K562 (cell line): ENCODE measurements around the gene PPP1CB. TPM values are rescaled to one million over a fixed set of nuclear protein-coding genes. Genes with fewer than 3 reads are reported as not detected.

Source experiments
- RFX1 ChIP-seq: fragments of 450-650 bp; IDR thresholded peaks from 2 replicates; pipeline ENCODE4 v1.6.1; 2016; ENCODE audit warnings: mild to moderate bottlenecking, moderate library complexity
- polyA plus RNA-seq, 8 experiments: library from polyadenylated mRNA; depleted of rRNA in 4 of 8; stranded (reverse) in 5 of 8; unstranded in 3 of 8; fragments of >200 nt; fragmentation: Nextera tagmentation in 2 of 8; fragmentation: Illumina TruSeq in 1 of 8; extraction: Ambion mirVana in 2 of 8; extraction: Trizol in 1 of 8; gene quantifications; 2 replicates each; pipeline versions ENCODE4 v1.2.1 to v1.2.3, GENCODE V29; 2011 to 2014; ENCODE audit warnings: inconsistent platforms in 1 of 8, missing spikeins in 1 of 8
- total RNA-seq, 7 experiments: library from RNA; depleted of rRNA in 6 of 7; stranded (reverse); fragments of >200 nt in 6 of 7; fragmentation: Illumina TruSeq in 2 of 7; extraction: Trizol in 2 of 7; gene quantifications; 2 replicates each; pipeline versions ENCODE4 v1.2.1 to v1.2.3, GENCODE V29; 2011 to 2021; ENCODE audit warnings: low replicate concordance in 1 of 7
- TF ChIP-seq, protein P1 (sequence below), 2 experiments: fragments of 150-350 bp in 1 of 2; IDR thresholded peaks; 2 replicates each; pipeline ENCODE4 v1.6.1; 2012 to 2016; ENCODE audit warnings: low read depth in 2 of 2, low read length in 2 of 2, mild to moderate bottlenecking in 1 of 2, moderate library complexity in 1 of 2
- TF ChIP-seq, protein P2 (sequence below): sonication (generic); formaldehyde crosslinking; IDR thresholded peaks from 2 replicates; pipeline ENCODE4 v1.8.1; 2023; ENCODE audit warnings: mild to moderate bottlenecking, missing genetic modification reagents

PPP1CB gene
- total and polyA plus RNA-seq, 9 of the 15 experiments (the other 6 are each of a cell fraction or from before 2014, with no cell fraction given), result 25.6 to 118 (median 58.9) TPM

DNA sequence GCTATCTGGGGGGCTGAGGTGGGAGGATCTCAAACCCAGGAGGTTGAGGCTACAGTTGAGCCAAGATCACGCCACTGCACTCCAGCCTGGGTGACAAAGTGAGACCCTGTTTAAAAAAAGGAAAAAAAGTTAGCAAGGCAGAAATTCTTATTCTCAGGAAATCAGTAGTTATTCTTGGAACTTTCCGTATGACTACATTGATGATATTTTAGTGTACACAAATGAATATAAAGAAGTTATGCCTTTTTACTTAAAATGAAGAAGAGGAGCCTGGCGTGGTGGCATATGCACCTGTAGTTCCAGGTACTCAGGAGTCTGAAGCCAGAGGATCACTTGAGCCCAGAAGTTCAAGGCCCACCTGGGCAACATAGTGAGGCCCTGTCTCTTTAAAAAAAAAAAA, 66.4 kb downstream of the PPP1CB start (continued):
- TF ChIP-seq, protein P1, sequence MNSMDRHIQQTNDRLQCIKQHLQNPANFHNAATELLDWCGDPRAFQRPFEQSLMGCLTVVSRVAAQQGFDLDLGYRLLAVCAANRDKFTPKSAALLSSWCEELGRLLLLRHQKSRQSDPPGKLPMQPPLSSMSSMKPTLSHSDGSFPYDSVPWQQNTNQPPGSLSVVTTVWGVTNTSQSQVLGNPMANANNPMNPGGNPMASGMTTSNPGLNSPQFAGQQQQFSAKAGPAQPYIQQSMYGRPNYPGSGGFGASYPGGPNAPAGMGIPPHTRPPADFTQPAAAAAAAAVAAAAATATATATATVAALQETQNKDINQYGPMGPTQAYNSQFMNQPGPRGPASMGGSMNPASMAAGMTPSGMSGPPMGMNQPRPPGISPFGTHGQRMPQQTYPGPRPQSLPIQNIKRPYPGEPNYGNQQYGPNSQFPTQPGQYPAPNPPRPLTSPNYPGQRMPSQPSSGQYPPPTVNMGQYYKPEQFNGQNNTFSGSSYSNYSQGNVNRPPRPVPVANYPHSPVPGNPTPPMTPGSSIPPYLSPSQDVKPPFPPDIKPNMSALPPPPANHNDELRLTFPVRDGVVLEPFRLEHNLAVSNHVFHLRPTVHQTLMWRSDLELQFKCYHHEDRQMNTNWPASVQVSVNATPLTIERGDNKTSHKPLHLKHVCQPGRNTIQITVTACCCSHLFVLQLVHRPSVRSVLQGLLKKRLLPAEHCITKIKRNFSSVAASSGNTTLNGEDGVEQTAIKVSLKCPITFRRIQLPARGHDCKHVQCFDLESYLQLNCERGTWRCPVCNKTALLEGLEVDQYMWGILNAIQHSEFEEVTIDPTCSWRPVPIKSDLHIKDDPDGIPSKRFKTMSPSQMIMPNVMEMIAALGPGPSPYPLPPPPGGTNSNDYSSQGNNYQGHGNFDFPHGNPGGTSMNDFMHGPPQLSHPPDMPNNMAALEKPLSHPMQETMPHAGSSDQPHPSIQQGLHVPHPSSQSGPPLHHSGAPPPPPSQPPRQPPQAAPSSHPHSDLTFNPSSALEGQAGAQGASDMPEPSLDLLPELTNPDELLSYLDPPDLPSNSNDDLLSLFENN (IDR thresholded peaks at IDR 0.05; ENCODE audit: low read depth in 2 of 2, low read length in 2 of 2), result no peak
- no peak for TF ChIP-seq RFX1
- TF ChIP-seq, protein P2, sequence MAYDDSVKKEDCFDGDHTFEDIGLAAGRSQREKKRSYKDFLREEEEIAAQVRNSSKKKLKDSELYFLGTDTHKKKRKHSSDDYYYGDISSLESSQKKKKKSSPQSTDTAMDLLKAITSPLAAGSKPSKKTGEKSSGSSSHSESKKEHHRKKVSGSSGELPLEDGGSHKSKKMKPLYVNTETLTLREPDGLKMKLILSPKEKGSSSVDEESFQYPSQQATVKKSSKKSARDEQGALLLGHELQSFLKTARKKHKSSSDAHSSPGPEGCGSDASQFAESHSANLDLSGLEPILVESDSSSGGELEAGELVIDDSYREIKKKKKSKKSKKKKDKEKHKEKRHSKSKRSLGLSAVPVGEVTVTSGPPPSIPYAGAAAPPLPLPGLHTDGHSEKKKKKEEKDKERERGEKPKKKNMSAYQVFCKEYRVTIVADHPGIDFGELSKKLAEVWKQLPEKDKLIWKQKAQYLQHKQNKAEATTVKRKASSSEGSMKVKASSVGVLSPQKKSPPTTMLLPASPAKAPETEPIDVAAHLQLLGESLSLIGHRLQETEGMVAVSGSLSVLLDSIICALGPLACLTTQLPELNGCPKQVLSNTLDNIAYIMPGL (CRISPR knock-in tag), result no peak
